Hepatocyte (in vitro differentiated cells): ENCODE measurements around the gene MAPK8IP3. TPM values are rescaled to one million over a fixed set of nuclear protein-coding genes. Genes with fewer than 3 reads are reported as not detected.

Experiments
- DNase-seq: peaks from one replicate; pipeline ENCODE4 v3.0.0-alpha.2; 2016; ENCODE audit warnings: low spot score
- H2AFZ ChIP-seq: fragments of 200-600 bp; sonication (generic); 2 replicates; pipeline ENCODE4 v1.6.0; 2016; ENCODE audit warnings: antibody characterized with exemption, mild to moderate bottlenecking
- H3K27ac ChIP-seq: fragments of 200-600 bp; sonication (generic); 2 replicates; pipeline ENCODE4 v1.5.1; 2016; ENCODE audit warnings: mild to moderate bottlenecking
- H3K27me3 ChIP-seq: fragments of 200-600 bp; sonication (generic); 2 replicates; pipeline ENCODE4 v1.6.1; 2016
- H3K36me3 ChIP-seq: fragments of 200-600 bp; sonication (generic); replicated peaks from 2 replicates; pipeline ENCODE4 v1.5.1; 2016; ENCODE audit warnings: low read depth; ENCODE audit not compliant: insufficient read depth
- H3K4me1 ChIP-seq: fragments of 200-600 bp; sonication (generic); 2 replicates; pipeline ENCODE4 v1.5.1; 2016; ENCODE audit warnings: mild to moderate bottlenecking, moderate library complexity; ENCODE audit not compliant: insufficient read depth
- H3K4me2 ChIP-seq: fragments of 200-600 bp; sonication (generic); 2 replicates; pipeline ENCODE4 v1.6.0; 2016
- H3K4me3 ChIP-seq: fragments of 200-600 bp; sonication (generic); 2 replicates; pipeline ENCODE4 v1.5.1; 2016; ENCODE audit warnings: mild to moderate bottlenecking
- H3K79me2 ChIP-seq: fragments of 200-600 bp; sonication (generic); 2 replicates; pipeline ENCODE4 v1.6.0; 2017; ENCODE audit warnings: mild to moderate bottlenecking
- H3K9me2 ChIP-seq: fragments of 200-600 bp; sonication (generic); replicated peaks from 2 replicates; pipeline ENCODE4 v1.6.0; 2017; ENCODE audit warnings: mild to moderate bottlenecking; ENCODE audit not compliant: insufficient read depth
- H3K9me3 ChIP-seq: fragments of 200-600 bp; sonication (generic); 2 replicates; pipeline ENCODE4 v1.5.1; 2016; ENCODE audit warnings: low read depth, mild to moderate bottlenecking
- H4K20me1 ChIP-seq: fragments of 200-600 bp; sonication (generic); 2 replicates; pipeline ENCODE4 v1.6.0; 2016; ENCODE audit warnings: mild to moderate bottlenecking; ENCODE audit not compliant: insufficient read depth, poor library complexity, severe bottlenecking
- CTCF ChIP-seq: fragments of 200-600 bp; sonication (generic); IDR thresholded peaks from 2 replicates; pipeline ENCODE4 v1.5.1; 2016; ENCODE audit warnings: antibody characterized with exemption, mild to moderate bottlenecking; ENCODE audit not compliant: poor library complexity
- EZH2 ChIP-seq: fragments of 200-600 bp; sonication (generic); IDR thresholded peaks from 2 replicates; pipeline ENCODE4 v1.6.1; 2016; ENCODE audit warnings: antibody characterized with exemption, mild to moderate bottlenecking, borderline replicate concordance
- EZH2phosphoT487 ChIP-seq: fragments of 200-600 bp; sonication (generic); IDR thresholded peaks from one replicate; pipeline ENCODE4 v1.6.1; 2018; ENCODE audit warnings: antibody characterized with exemption, mild to moderate bottlenecking, low read depth, moderate library complexity; ENCODE audit not compliant: unreplicated experiment, severe bottlenecking
- WGBS: methylation state at CpG from one replicate; pipeline ENCODE4 v1.1.6; 2016; ENCODE audit warnings: low lambda C conversion rate; ENCODE audit errors: missing lambda C conversion rate; 5-methylcytosine and 5-hydroxymethylcytosine counted together
- polyA plus RNA-seq: library from polyadenylated mRNA; unstranded; fragments of >200 nt; fragmentation: Nextera tagmentation; extraction: Ambion mirVana; gene quantifications from 2 replicates; pipeline ENCODE4 v1.2.1, GENCODE V29; 2016
- total RNA-seq: library from RNA; depleted of rRNA; stranded (reverse); fragments of >200 nt; gene quantifications from 2 replicates; pipeline ENCODE4 v1.2.3, GENCODE V29; 2014

The MAPK8IP3 gene
- total RNA-seq = 25.4 and 42.3 TPM in 2 replicates
- 44.9 and 71.9 TPM in 2 replicates for polyA plus RNA-seq

- Histone ChIP-seq H3K4me1 (peaks cover 13% of the 10 kb centered on the region), H3K79me2 (peaks cover 54% of the 10 kb centered on the region), H4K20me1 (peaks cover 37% of the 10 kb centered on the region), H3K27ac (peak within 1 kb of the TSS; percentile 96), H2AFZ (peak within 1 kb of the TSS; percentile 93), H3K9me2 (no peaks in the 10 kb centered on the region), H3K4me2 (peak within 1 kb of the TSS; percentile 96), H3K4me3 (peak within 1 kb of the TSS; percentile 95), H3K9me3 (no peaks in the 10 kb centered on the region), H3K27me3 (no peaks in the 10 kb centered on the region), H3K36me3 (no peaks in the 10 kb centered on the region)
- TF ChIP-seq CTCF (peak; percentile 82), EZH2 (no peak)
- DNase-seq = peak; percentile 96
- under 1% methylated on average over 69 of the region's 79 CpGs for WGBS
Measured at GRCh38 chr16:1705688-1706385, at the start of gene MAPK8IP3. Gene MAPK8IP3 (plus strand): TSS chr16:1706195. CDS start chr16:1706340, 145 bp downstream.

GRCh38 chr16:1656808-1657617, 49.0 kb upstream of the MAPK8IP3 start:
- no peak overlapping the region for H3K4me3 ChIP-seq
- WGBS = 94% methylated on average over 24 of the region's 24 CpGs

GRCh38 chr16:1657841-1658240, 48.2 kb upstream of the MAPK8IP3 start:
- Histone ChIP-seq H3K9me2 (no peaks in the 10 kb centered on the region), H3K4me3 (no peak overlapping the region), H3K79me2 (no peaks in the 10 kb centered on the region), H4K20me1 (no peaks in the 10 kb centered on the region), H2AFZ (no peak overlapping the region), H3K27me3 (no peaks in the 10 kb centered on the region), H3K36me3 (no peaks in the 10 kb centered on the region), H3K4me1 (no peaks in the 10 kb centered on the region), H3K27ac (no peak overlapping the region), H3K4me2 (no peak overlapping the region), H3K9me3 (no peaks in the 10 kb centered on the region)
- DNase-seq = no peak
- TF ChIP-seq EZH2phosphoT487 (no peak), CTCF (no peak), EZH2 (no peak)
- 96% methylated on average over 12 of the region's 13 CpGs for WGBS

More at GRCh38 chr16:1656808-1657617, 49.0 kb upstream of the MAPK8IP3 start:
- Histone ChIP-seq H3K79me2 (no peaks in the 10 kb centered on the region), H3K27me3 (no peaks in the 10 kb centered on the region), H3K4me1 (no peaks in the 10 kb centered on the region), H3K27ac (no peak overlapping the region), H3K36me3 (no peaks in the 10 kb centered on the region), H2AFZ (no peak overlapping the region), H4K20me1 (no peaks in the 10 kb centered on the region), H3K9me3 (no peaks in the 10 kb centered on the region), H3K4me2 (no peak overlapping the region), H3K9me2 (no peaks in the 10 kb centered on the region)
- TF ChIP-seq EZH2 (no peak), CTCF (no peak), EZH2phosphoT487 (no peak)
- no peak for DNase-seq
